PC-9 (cell line): ENCODE measurements around the gene TBX5.

Source experiments
- CTCF ChIP-seq: fragments of 200-600 bp; sonication (generic); conservative IDR thresholded peaks from 2 replicates; pipeline ENCODE4 v1.6.1; 2017; ENCODE audit warnings: mixed run types, antibody characterized with exemption, mild to moderate bottlenecking, moderate library complexity
- EZH2 ChIP-seq: fragments of 200-600 bp; sonication (generic); IDR thresholded peaks from 2 replicates; pipeline ENCODE4 v1.8.0; 2017; ENCODE audit warnings: antibody characterized with exemption, low read depth

GRCh38 chr12:114313910-114314309 lies 92.0 kb downstream of the TBX5 start:
- TF ChIP-seq CTCF, result no peak
- no peak for TF ChIP-seq EZH2
